ENCODE results near the gene CMTM6.

- TF ChIP-seq EP300 (IDR thresholded peaks at IDR 0.05) (no peak), CTCF (IDR thresholded peaks at IDR 0.05) (no peak), JUNB (IDR thresholded peaks at IDR 0.05) (no peak), FOXS1 (CRISPR knock-in tag; IDR thresholded peaks at IDR 0.05) (no peak), RAD21 (conservative IDR thresholded peaks at IDR 0.05 in 1 of 2, IDR thresholded peaks at IDR 0.05 in 1 of 2) (no peak), MAZ (IDR thresholded peaks at IDR 0.05; ENCODE audit: borderline replicate concordance, low read depth, low read length) (no peak), RNF2 (IDR thresholded peaks at IDR 0.05; ENCODE audit: borderline replicate concordance, low read depth) (no peak)
- TF ChIP-seq, protein P1, sequence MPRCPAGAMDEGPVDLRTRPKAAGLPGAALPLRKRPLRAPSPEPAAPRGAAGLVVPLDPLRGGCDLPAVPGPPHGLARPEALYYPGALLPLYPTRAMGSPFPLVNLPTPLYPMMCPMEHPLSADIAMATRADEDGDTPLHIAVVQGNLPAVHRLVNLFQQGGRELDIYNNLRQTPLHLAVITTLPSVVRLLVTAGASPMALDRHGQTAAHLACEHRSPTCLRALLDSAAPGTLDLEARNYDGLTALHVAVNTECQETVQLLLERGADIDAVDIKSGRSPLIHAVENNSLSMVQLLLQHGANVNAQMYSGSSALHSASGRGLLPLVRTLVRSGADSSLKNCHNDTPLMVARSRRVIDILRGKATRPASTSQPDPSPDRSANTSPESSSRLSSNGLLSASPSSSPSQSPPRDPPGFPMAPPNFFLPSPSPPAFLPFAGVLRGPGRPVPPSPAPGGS (IDR thresholded peaks at IDR 0.05), result no peak
- TF ChIP-seq, protein P2, sequence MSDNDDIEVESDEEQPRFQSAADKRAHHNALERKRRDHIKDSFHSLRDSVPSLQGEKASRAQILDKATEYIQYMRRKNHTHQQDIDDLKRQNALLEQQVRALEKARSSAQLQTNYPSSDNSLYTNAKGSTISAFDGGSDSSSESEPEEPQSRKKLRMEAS (IDR thresholded peaks at IDR 0.05), result no peak
These were observed 22.0 kb downstream of the CMTM6 start for GRCh38 chr3:32480604-32481003.
